Activated T-cell treated with anti-CD3 and anti-CD28 coated beads for 1 hour (primary cell): Measurements from ENCODE around the gene TSEN34.
"Not testable (repeated sequence)": the region's sequence is repeated elsewhere in the genome, so short reads cannot be mapped to it uniquely, and the experiment has no call there.

ENCODE experiments used
- DNase-seq: peaks from one replicate; pipeline ENCODE4 v3.0.0-alpha.2; 2020; ENCODE audit warnings: low read depth

The TSEN34 gene

GRCh38 chr19:54209058-54209810 is 18.1 kb downstream of the TSEN34 start:
- DNase-seq: no peak

GRCh38 chr19:54209811-54210494 is 18.8 kb downstream of the TSEN34 start:
- DNase-seq: no peak

GRCh38 chr19:54211235-54211634 is 20.1 kb downstream of the TSEN34 start:
- no peak for DNase-seq

- DNase-seq: not testable (repeated sequence)
These were observed 23.1 kb downstream of the TSEN34 start for GRCh38 chr19:54214217-54214616.

DNA sequence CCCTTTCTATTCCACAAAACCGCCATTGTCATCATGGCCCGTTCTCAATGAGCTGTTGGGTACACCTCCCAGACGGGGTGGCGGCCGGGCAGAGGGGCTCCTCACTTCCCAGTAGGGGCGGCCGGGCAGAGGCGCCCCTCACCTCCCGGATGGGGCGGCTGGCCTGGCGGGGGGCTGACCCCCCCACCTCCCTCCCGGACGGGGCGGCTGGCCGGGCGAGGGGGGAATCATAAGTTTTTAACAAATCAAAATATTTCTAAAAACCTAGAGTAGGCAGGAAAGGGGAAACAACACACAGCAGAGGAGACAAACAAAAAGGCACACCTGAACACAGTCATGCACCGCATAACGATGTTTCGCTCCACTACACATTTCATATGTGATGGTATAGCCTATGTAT is 23.6 kb downstream of the TSEN34 start:
- not testable (repeated sequence) for DNase-seq

GRCh38 chr19:54216869-54217268 is 25.8 kb downstream of the TSEN34 start:
- DNase-seq: no peak

GRCh38 chr19:54217517-54218247 is 26.6 kb downstream of the TSEN34 start:
- DNase-seq: not testable (repeated sequence)

GRCh38 chr19:54218259-54218658 is 27.2 kb downstream of the TSEN34 start:
- DNase-seq: no peak

GRCh38 chr19:54218960-54219661 is 28.0 kb downstream of the TSEN34 start:
- DNase-seq: no peak

GRCh38 chr19:54219702-54220101 is 28.6 kb downstream of the TSEN34 start:
- not testable (repeated sequence) for DNase-seq

- DNase-seq: not testable (repeated sequence)
These were observed 30.8 kb downstream of the TSEN34 start for GRCh38 chr19:54221947-54222346.

- not testable (repeated sequence) for DNase-seq
These were observed 31.6 kb downstream of the TSEN34 start, which contains the start of gene LILRB3 for GRCh38 chr19:54222474-54223276. Gene LILRB3, minus strand, starts transcription at chr19:54223007. Its CDS starts 31 bp downstream, at chr19:54222976.

DNA sequence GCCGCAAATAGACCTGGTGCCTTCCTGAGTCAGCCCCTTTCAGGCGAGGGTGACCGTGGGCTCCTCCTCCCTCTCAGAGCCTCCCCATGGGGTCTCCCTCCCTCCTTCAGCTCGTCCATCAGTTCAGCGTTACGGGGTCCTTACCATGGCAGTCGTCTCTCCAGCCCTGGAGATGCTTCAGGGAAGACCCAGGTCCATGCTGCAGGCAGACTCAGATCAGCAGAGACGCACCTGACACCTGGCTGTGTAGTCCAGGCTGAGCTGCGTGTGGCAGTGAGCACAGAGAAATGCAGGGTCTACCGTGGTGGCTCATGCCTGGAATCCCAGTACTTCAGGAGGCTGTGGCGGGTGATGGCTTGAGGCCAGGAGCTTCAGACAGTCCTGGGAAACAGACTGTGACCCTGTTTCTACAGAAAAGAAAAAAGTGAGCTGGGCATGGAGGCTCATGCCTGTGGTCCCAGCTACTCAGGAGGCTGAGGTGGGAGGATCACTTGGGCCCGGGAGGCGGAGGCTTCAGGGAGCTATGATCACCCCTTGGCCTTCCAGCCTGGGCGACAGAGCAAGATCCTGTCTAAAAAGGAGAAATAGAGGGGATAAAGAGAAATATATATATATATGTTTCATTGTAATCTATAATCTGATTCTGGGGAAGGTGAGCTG is 32.3 kb downstream of the TSEN34 start:
- not testable (repeated sequence) for DNase-seq

DNA sequence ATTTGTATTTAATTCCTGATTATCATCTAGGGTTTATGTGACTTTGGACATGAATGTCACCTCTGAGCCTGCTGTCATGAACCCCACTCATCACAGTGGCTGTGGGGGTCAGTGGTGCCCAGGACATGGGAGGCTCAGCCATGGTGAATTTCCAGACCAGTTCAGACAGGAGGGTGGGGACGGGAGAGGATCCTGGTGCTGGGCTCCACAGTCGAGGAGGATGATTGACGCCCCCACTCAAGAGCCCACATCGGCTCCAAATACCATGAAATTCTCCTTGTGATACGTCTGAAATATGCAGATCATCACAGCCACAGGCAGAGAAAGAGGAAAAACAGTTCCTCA is 32.8 kb downstream of the TSEN34 start:
- DNase-seq: not testable (repeated sequence)

GRCh38 chr19:54224619-54225018 is 33.5 kb downstream of the TSEN34 start:
- DNase-seq: not testable (repeated sequence)

DNA sequence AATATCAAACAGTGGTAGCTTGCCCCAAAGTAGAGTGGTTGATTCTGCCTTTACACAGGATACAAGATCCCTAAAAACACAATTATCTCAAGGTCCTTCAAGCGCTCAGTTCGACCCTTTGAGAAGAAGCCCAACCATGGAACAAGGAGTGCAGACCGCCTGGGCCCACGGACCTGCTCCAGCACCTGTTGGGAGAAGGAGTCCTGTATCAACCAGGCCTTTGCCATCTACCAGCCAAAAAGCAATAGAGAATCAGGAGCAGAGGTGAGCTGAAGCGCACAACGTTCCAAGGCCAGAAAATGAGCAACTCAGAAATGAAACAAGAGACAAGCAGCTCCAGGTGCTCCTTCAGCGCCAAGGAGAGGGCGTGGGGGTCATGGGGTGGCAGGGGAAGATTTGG is 38.0 kb downstream of the TSEN34 start:
- DNase-seq: no peak

DNA sequence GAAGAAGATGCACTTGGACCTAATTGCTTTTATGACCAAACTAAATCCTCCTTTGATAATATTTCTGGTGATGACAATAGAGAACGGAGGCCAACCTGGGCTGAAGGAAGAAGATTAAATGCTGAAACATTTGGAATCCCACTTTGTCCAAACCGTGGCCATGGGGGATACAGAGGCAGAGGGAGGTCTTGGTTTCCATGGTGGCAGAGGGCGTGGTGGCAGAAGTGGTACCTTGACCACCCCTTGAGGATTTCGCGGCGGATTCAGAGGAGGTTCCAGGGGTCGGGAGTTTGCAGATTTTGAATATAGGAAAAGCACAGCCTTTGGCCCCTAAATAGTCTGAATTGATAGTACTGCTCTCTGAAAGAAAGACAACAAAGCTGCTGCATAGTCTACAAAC is 38.9 kb downstream of the TSEN34 start:
- no peak for DNase-seq

DNA sequence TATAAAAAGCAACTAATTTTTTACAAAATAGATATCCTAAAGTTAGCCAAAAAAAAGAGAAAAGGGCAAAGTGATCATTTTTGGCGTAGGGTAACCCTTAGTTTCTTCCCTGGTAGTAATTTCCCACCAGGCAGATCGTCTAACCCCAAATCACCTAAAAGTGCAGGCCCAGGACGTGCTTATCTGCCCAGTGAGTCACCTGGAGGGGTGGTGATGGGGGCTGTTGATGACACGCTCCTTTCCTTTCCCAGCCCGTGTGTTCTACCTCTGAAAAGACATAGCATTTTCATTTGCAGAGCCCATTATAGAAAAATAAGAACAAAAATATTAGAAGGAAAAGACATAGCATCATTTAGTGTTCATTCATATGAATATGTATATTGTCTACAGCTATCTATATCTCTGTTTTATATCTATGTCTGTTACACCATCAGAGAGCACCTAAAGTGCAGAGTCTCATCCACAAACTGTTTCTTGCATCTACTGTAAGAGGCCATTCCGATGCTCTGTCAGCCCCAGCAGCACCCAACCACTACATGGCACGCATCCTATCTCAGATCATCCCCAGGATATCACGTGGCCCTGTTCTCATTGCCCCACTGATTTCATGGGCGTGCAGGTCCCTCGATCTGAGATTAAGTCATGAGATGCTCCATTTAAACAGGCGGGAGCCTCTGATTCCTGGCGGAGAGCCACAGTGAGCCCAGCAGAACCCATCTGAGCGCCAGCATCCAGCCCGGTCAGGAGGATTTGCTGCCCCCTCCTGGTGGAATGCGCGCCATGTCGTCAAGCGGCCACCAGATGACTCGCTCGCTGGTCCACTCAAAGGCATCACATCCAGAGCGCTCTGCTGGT is 40.2 kb downstream of the TSEN34 start:
- DNase-seq: peak; percentile 86

DNA sequence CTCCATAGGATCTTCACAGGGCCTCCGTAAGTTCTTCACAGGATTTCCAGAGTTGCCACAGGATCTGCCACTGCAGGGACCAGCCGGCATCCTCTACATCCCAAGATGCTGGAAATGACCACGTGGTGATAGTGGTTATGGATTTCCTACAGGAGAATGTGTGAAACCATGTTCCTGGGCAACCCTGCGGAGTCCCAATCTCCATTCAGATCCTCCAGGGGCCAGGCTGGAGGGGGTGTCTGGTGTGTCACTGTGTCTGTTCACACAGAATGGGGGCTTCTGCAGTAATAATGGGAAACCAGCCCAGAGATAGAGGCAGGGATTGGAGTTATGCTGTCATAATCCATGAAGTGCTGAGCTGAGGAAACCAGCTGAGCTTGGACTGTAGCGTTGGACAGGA is 42.8 kb downstream of the TSEN34 start:
- no peak for DNase-seq
